ENCODE measurements around the gene TAF10.

- TF ChIP-seq CTCF (IDR thresholded peaks at IDR 0.05) = no peak
- no peak for TF ChIP-seq EP300 (IDR thresholded peaks at IDR 0.05)
- TF ChIP-seq POLR2A (IDR thresholded peaks at IDR 0.05) = no peak
Observed at GRCh38 chr11:6656936-6657335, 44.9 kb upstream of the TAF10 start.
